GM21423 (cell line): ENCODE data around the gene ASXL2.
"Not testable (repeated sequence)": the region's sequence is repeated elsewhere in the genome, so short reads cannot be mapped to it uniquely, and the experiment has no call there.

ENCODE experiments used
- ATAC-seq: cut with Tn5 transposase; IDR thresholded peaks from one replicate; pipeline ENCODE4 v1.9.1; 2021; ENCODE audit warnings: mild to moderate bottlenecking, moderate library complexity; ENCODE audit not compliant: unreplicated experiment

The ASXL2 gene

GRCh38 chr2:25742501-25742900, 135.8 kb downstream of the ASXL2 start:
- ATAC-seq, result no peak

- no peak for ATAC-seq
Observed at GRCh38 chr2:25740810-25741381, 137.4 kb downstream of the ASXL2 start.

GRCh38 chr2:25738383-25739343, 139.6 kb downstream of the ASXL2 start:
- no peak for ATAC-seq

GRCh38 chr2:25736899-25737515, 141.3 kb downstream of the ASXL2 start:
- ATAC-seq, result no peak

- ATAC-seq, result no peak
Observed at GRCh38 chr2:25735835-25736234, 142.5 kb downstream of the ASXL2 start.

GRCh38 chr2:25728559-25728958, 149.7 kb downstream of the ASXL2 start:
- no peak for ATAC-seq

GRCh38 chr2:25726522-25726921, 151.8 kb downstream of the ASXL2 start:
- ATAC-seq, result no peak

GRCh38 chr2:25725877-25726276, 152.4 kb downstream of the ASXL2 start:
- ATAC-seq, result no peak

- ATAC-seq, result no peak
Observed at GRCh38 chr2:25724756-25725155, 153.5 kb downstream of the ASXL2 start.

- no peak for ATAC-seq
Observed at GRCh38 chr2:25722224-25722623, 156.1 kb downstream of the ASXL2 start.

- no peak for ATAC-seq
Observed at GRCh38 chr2:25720575-25720974, 157.7 kb downstream of the ASXL2 start.

GRCh38 chr2:25714740-25715139, 163.5 kb downstream of the ASXL2 start:
- ATAC-seq, result no peak

- no peak for ATAC-seq
Observed at GRCh38 chr2:25712455-25712854, 165.8 kb downstream of the ASXL2 start.

GRCh38 chr2:25711675-25712354, 166.5 kb downstream of the ASXL2 start:
- no peak for ATAC-seq

GRCh38 chr2:25710750-25711149, 167.5 kb downstream of the ASXL2 start:
- no peak for ATAC-seq

GRCh38 chr2:25709349-25709748, 168.9 kb downstream of the ASXL2 start:
- no peak for ATAC-seq

GRCh38 chr2:25707927-25708590, 170.2 kb downstream of the ASXL2 start:
- ATAC-seq, result no peak

GRCh38 chr2:25705575-25705974, 172.7 kb downstream of the ASXL2 start:
- ATAC-seq, result not testable (repeated sequence)

GRCh38 chr2:25701801-25702200, 176.5 kb downstream of the ASXL2 start:
- no peak for ATAC-seq

- ATAC-seq, result no peak
Observed at GRCh38 chr2:25700221-25700660, 178.0 kb downstream of the ASXL2 start.

- ATAC-seq, result no peak
Observed at GRCh38 chr2:25699216-25699615, 179.1 kb downstream of the ASXL2 start.
